Chondrocyte (in vitro differentiated cells): ENCODE data around the gene ZNF224. TPM values are rescaled to one million over a fixed set of nuclear protein-coding genes. Genes with fewer than 3 reads are reported as not detected.
A peak's percentile ranks its signal among the peaks of the same experiment; 100 is the strongest.

ENCODE experiments used
- DNase-seq: peaks from one replicate; pipeline ENCODE4 v3.0.0; 2021; ENCODE audit warnings: mixed read lengths, low spot score
- H3K27ac Mint-ChIP-seq: one replicate; pipeline ENCODE4 v1.8.0; 2021; ENCODE audit warnings: mild to moderate bottlenecking, moderate library complexity, mixed read lengths; ENCODE audit not compliant: unreplicated experiment
- H3K27me3 Mint-ChIP-seq: 2 replicates; pipeline ENCODE4 v1.8.0; 2021; ENCODE audit warnings: low read depth, mixed read lengths
- H3K36me3 Mint-ChIP-seq: 2 replicates; pipeline ENCODE4 v1.8.0; 2021; ENCODE audit warnings: low read depth, mixed read lengths
- H3K4me1 Mint-ChIP-seq: 2 replicates; pipeline ENCODE4 v1.8.0; 2021; ENCODE audit warnings: low read depth, mild to moderate bottlenecking, mixed read lengths
- H3K4me3 Mint-ChIP-seq: one replicate; pipeline ENCODE4 v1.8.0; 2021; ENCODE audit warnings: mild to moderate bottlenecking, moderate library complexity, mixed read lengths; ENCODE audit not compliant: unreplicated experiment
- H3K9me3 Mint-ChIP-seq: 2 replicates; pipeline ENCODE4 v1.8.0; 2021; ENCODE audit warnings: low read depth, mixed read lengths
- CTCF ChIP-seq: fragments of 200-600 bp; sonication (generic); IDR thresholded peaks from 2 replicates; pipeline ENCODE4 v1.5.0; 2021; ENCODE audit warnings: antibody characterized with exemption, mild to moderate bottlenecking, moderate library complexity
- total RNA-seq: library from RNA; stranded (reverse); gene quantifications from 3 replicates; pipeline ENCODE4 v1.2.1, GENCODE V29; 2021

ZNF224 gene
- total RNA-seq, 1 donor from 2014 or later = 20.2 TPM

- no peaks in the 10 kb centered on the region for H3K27me3 Mint-ChIP-seq
- no peak for DNase-seq
- no peak overlapping the region for H3K4me3 Mint-ChIP-seq
- H3K27ac Mint-ChIP-seq = no peak overlapping the region
- no peak for TF ChIP-seq CTCF
- H3K9me3 Mint-ChIP-seq = peaks cover 4% of the 10 kb centered on the region
- H3K4me1 Mint-ChIP-seq = no peaks in the 10 kb centered on the region
- peaks cover 58% of the 10 kb centered on the region for H3K36me3 Mint-ChIP-seq
Observed at GRCh38 chr19:44059229-44059628, 34.9 kb upstream of the ZNF224 start.

GRCh38 chr19:44061038-44061437 is 33.1 kb upstream of the ZNF224 start:
- H3K27me3 Mint-ChIP-seq = no peaks in the 10 kb centered on the region
- peaks cover 60% of the 10 kb centered on the region for H3K36me3 Mint-ChIP-seq
- no peak for DNase-seq
- H3K4me3 Mint-ChIP-seq = no peak overlapping the region
- peaks cover 12% of the 10 kb centered on the region for H3K9me3 Mint-ChIP-seq
- H3K4me1 Mint-ChIP-seq = no peaks in the 10 kb centered on the region
- no peak overlapping the region for H3K27ac Mint-ChIP-seq
- no peak for TF ChIP-seq CTCF

- Mint-ChIP-seq H3K27me3 (no peaks in the 10 kb centered on the region), H3K27ac (no peak overlapping the region), H3K36me3 (peaks cover 53% of the 10 kb centered on the region), H3K4me1 (peaks cover 5% of the 10 kb centered on the region), H3K4me3 (no peak overlapping the region), H3K9me3 (peaks cover 51% of the 10 kb centered on the region)
- TF ChIP-seq CTCF = no peak
- DNase-seq = no peak
Observed at GRCh38 chr19:44066305-44066704, 27.9 kb upstream of the ZNF224 start.

GRCh38 chr19:44069415-44069814 is 24.7 kb upstream of the ZNF224 start:
- no peak overlapping the region for H3K4me3 Mint-ChIP-seq
- H3K36me3 Mint-ChIP-seq = peaks cover 40% of the 10 kb centered on the region
- TF ChIP-seq CTCF = no peak
- H3K9me3 Mint-ChIP-seq = peaks cover 51% of the 10 kb centered on the region
- no peaks in the 10 kb centered on the region for H3K27me3 Mint-ChIP-seq
- H3K27ac Mint-ChIP-seq = no peak overlapping the region
- DNase-seq = no peak
- peaks cover 23% of the 10 kb centered on the region for H3K4me1 Mint-ChIP-seq

GRCh38 chr19:44071824-44072542 is 22.2 kb upstream of the ZNF224 start, which contains the start of gene ZNF284:
ZNF284 (plus strand) TSS chr19:44072159; CDS start chr19:44076390, 4,231 bp downstream.
- peak within 1 kb of the TSS; percentile 93 for H3K4me3 Mint-ChIP-seq
- TF ChIP-seq CTCF = no peak
- peaks cover 23% of the 10 kb centered on the region for H3K4me1 Mint-ChIP-seq
- peaks cover 34% of the 10 kb centered on the region for H3K9me3 Mint-ChIP-seq
- peaks cover 21% of the 10 kb centered on the region for H3K36me3 Mint-ChIP-seq
- DNase-seq = no peak
- no peaks in the 10 kb centered on the region for H3K27me3 Mint-ChIP-seq
- peak within 1 kb of the TSS; percentile 86 for H3K27ac Mint-ChIP-seq
